HT-29 (cell line): Measurements from ENCODE around the gene WDR18. TPM values are rescaled to one million over a fixed set of nuclear protein-coding genes. Genes with fewer than 3 reads are reported as not detected.

Experiments
- DNase-seq: peaks from one replicate; pipeline ENCODE4 v3.0.0-alpha.2; 2015; ENCODE audit warnings: low spot score
- total RNA-seq: library from RNA; depleted of rRNA; stranded (reverse); fragments of >200 nt; shearing (Covaris generic); gene quantifications from 2 replicates; pipeline ENCODE4 v1.2.3, GENCODE V29; 2014

WDR18 gene
- total RNA-seq, 1 experiment from 2014 or later, result 186 TPM

DNA sequence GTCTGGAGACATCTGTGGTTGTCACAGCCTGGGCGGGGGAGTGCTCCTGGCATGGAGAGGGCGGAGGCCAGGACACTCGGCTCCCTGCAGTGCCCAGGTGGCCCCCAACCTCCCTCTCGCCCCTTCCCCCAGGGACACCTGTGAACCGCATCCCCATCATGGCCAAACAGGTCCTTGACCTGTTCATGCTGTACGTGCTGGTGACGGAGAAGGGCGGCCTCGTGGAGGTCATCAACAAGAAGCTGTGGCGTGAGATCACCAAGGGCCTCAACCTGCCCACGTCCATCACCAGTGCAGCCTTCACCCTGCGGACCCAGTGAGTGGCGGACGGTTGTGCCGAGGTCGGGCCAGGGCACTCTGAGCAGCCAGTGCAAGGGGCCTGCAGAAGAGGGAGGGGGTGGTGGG is 20.0 kb upstream of the WDR18 start:
- no peak for DNase-seq

DNA sequence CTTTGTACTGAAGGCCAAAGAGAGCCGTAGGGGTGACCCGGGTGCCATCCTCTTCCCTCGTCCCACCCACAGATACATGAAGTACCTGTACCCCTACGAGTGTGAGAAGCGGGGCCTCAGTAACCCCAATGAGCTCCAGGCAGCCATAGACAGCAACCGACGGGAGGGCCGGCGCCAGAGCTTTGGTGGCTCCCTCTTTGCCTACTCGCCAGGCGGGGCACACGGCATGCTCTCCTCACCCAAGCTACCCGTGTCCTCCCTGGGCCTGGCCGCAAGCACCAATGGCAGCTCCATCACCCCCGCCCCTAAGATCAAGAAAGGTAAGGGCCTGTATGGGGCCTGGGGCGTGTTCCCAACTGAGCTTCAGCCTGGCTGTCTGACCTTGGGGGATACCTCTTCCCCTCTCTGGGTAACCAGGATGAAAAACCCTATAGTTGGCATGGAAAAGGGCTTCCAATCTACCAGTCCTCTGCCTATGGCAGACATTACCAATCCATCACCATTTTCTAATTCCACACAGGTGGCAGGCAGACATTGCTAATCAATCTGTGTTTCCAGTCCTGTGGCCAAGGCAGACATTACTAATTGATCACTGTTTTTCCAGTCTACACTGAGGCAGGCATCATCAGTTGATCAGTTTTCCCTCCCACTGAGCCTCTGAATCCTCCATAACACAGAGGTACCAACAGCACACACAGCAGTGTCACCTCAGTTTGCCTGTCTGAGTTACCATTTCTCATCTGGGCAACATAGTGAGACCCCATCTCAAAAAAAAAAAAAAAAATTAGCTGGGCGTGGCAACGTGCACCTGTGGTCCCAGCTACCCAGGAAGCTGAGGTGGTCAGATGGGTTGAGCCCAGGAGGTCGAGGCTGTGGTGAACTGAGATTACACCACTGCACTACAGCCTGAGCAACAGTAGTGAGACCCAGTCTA is 19.1 kb upstream of the WDR18 start:
- DNase-seq, result no peak

DNA sequence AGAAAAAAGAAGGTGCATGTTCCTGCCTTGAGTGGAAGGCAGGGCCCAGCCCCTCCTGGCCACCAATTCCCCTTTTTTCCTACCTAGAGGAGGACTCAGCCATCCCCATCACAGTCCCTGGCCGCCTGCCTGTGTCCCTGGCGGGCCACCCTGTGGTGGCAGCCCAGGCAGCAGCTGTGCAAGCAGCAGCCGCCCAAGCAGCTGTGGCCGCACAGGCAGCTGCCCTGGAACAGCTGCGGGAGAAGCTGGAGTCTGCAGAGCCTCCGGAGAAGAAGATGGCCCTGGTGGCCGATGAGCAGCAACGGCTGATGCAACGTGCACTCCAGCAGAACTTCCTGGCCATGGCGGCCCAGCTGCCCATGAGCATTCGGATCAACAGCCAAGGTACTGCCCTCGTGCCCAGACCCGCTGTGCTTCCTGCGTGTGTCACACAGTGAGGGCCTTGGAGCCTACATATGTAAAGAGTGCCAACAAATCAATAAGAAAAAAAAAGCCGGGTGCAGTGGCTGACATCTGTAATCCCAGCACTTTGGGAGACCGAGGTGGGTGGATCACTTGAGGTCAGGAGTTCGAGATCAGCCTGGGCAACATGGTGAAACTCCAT is 17.6 kb upstream of the WDR18 start:
- DNase-seq, result no peak

DNA sequence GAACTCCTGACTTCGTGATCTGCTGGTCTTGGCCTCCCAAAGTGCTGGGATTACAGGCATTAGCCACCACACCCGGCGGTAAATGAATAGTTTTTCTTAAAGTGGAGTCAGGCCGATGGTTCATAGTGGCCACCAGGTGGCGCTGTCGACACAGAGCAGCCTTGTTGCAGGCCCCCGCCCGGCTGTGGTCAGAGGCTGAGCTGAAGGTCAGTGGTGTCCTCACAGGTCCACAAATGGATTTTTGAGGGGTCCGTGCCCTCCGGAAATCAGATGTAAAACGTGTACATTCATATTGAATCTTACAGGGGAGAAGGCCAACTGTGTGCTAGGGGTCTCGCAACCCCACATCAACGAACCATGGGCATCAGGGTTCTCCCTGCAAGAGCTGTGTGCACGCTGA is 13.4 kb upstream of the WDR18 start:
- DNase-seq, result no peak

DNA sequence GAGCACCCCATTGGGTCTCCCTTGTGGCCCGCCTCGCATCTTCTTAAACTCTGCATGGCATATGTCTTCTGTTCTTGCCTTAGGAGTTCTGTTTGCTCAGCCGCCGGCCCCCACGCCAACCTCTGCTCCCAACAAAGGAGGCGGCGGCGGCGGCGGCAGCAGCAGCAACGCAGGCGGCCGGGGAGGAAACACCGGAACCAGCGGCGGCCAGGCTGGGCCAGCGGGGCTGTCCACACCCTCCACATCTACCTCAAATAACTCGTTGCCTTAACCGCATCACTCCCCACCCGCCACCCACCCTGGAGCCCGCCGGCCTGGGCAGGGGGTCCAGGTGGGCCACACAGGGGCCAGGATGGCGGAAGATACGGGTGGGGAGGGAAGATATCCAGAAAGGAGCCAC is 12.3 kb upstream of the WDR18 start:
- DNase-seq, result no peak

DNA sequence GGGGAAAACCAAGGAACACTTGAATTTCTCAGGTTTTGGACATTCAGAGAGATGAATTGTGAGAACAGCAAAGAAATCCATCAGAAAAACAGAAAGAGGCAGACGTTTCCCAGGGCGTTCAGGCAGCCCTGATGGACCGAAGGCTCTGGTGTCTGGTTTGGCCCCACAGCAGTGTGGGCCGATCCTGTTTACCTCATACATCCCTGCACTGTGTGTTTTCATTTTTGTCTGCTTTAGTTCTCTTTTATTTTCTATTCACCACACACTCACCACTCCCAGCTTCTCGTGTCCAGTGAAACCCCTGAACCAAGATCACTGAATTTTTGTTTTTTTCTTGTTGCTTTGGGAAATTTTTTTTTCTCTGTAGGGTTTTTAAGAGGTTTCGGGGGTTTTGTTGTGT is 11.9 kb upstream of the WDR18 start:
- DNase-seq, result no peak

DNA sequence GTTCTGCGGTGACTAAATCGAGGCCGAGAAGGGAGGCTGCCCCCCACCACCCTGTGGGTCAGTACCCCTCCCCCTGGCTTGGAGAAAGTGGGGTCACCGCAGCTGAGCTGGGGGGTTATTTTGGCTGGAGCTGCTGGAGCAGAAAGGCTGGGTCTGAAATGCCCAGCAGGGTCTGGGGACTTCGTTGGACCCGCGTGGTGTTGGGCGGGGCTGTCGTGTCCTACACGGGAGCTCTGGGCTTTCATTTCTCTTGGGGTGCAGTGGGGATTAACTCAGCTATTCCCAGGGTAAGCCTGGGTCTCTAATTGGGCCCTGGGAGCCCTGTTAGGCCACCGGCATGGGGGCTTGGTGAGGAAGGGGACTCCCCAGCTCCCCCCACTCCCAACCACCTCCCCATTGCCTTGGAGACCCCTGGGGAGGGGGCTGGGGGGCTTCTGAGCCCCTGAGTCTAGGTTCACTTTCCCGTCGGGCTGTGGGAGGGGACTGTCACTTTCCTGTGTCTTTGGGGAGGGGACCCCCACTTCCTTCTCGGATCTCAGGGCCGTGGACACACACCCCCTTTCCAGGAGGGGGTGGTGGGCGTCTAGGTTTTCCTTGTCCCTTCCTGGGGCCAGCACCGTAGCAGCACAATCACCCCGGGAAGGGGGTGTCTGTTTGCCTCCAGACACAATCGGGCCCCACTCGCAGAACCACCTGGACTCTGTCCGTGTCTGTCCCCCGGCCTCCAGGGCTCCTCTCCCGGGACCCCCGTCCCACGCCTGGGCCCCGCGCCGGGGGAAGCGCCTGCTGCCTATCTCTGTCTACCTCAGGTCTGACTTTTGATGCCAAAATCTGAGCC is 10.2 kb upstream of the WDR18 start:
- no peak for DNase-seq

DNA sequence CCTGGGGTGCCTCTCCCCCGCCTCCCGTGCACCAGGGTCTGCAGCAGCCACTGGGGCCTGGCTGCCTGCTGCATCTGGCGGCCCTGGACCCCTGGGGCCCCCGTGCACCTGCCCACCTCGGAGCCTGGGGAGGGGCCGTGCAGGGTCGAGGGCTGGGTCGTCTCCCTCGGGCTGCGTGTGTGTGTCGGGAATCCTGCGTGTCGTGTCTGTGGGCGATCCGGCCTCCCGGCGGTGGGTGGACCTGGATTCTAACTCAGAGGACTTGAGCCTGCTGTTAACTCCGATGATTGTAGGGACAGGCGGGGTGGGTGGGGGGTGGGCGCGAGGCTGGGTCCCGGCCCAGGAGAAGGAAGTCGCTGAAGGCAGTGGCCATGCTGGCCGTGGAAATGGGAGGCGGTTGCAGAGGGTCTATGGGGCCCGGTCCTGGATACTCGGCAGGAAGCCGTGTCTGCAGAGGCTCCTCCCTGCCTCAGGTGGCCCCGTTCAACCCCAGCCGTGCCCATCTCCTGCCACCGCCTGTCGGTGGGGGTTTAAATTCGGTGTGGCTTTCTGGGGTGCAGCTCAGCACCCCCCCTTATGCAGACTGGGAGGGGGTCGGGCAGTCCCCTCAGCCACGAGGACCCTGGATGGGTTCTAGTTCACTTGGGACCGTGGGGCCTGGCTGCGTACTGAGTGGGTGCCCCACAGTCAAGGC is 9.4 kb upstream of the WDR18 start:
- DNase-seq, result no peak

DNA sequence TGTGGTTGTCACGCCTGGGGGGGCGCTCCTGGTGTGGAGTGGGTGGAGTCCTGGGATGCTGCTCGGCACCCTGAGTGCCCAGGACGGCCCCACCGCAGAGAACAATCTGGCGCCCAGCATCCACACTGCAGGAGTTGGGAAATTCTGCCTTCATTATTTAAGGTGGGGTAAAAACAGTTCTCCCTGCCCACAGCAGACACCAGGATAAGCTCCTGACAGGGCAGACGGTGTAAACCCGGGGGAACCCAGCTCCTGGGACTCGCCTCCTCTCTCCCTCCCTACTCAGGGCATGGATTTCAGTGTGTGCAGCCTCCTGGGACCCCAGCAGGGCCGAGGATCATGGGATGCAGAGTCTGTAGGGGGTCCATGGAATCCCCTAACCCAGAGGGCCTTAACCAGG is 7.7 kb upstream of the WDR18 start:
- no peak for DNase-seq

DNA sequence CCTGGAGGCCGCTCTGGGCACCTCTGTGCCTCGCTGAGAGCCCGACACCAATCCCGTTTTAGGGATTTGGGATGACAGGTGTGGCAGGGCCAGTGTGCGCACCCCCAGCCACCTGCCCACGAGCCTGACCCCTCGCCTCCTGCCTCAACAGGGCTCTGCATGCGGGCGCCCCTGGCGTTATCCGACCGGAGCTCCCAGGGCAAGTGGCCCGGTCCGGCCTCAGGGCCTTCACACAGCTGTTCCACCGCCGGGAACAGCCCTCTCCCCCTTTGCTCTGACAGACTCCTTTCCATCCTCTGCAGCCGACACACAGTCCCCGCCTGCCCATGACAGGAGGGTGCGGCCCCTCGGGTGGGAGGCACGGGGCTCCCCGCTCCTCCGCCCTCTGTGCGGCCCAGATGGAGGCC is 7.1 kb upstream of the WDR18 start:
- no peak for DNase-seq

DNA sequence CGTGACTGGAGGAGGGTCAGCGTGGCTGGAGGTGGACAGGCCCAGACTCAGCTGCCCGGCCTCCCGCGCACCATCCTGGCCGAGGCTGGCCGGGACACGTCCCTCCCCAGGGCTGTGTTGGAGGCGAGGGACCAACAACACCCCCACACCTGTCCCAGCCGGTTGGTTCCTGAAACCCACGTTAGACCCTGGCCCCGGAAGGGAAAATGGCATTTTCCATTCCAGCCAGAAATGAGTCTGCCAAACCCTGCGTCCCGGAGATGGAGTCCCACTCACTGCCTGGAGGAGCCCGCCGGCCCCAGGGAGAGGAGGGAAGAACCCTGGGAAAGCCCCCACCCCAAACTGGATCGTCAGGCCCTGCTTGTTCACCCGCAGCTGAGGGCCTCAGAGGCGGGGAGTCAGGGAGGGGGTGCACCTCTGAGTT is 4.8 kb upstream of the WDR18 start:
- no peak for DNase-seq

DNA sequence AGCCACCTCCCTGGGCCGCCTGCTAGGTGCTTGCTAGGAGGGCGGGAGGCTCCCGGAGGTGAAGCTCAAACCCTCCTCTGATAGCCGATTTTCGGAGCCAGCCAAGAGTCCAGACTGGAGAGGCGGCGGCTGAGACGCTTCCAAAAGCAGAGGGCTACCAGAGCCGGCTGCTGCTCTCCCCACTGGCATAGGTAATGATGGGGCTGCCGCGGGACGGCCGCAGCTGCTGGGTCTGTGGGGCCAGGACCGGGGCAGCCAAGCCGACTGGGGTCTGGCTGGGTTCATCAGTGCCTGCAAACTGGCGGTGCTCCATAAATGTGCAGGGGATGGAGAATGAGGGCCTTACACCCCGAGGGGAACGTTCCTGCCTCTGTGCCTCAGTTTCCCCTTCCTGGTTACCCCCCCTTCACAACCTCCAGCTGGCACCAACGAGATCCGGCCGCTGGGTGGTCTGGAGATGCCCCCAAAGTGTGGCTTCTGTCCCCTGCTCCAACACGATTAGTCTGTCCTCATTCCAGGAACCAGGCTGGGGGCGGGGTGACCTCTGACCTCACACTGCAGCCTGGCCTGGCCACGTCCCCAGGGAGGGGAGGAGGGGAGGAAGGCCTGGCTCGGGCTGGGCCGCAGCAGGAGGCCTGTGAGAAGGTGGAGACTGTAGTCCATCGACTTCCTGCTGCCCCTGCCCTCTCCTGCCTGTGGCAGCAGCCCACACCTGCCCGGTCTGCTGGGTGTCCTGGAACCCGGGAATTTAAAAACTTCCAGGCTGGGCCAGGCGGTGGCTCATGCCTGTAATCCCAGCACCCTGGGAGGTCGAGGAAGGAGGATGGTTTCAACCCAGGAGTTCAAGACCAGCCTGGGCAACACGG is 3.8 kb upstream of the WDR18 start:
- DNase-seq, result no peak

DNA sequence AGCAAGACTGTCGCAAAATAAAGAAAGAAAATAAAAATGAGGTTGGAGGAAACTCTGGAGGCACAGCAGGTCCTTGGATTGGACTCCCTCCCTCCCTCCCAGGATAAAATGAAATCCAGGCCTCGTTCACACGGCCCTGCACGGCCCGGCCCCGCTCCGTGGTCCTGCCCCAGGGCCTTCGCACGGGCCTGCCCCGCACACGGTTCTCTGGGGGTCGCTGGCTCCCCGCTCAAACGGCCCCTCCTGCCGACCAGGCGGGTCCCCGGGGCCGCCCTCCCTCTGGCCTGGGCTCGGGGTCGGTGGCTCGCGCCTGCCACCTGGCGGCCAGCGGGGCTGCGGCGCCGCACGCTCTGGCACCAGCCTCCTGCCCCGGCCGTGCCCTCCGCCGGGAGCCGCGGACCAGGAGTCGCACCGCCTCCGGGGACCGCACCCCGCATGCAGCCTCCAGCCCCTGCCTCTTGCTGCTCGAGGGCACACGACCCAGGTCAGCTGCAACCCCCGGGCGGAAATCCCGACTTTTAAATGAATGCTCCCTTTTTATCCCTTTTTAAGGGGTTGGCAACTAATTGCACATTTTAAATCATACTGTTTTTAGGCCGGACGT is 1.5 kb upstream of the WDR18 start:
- peak; percentile 56 for DNase-seq

DNA sequence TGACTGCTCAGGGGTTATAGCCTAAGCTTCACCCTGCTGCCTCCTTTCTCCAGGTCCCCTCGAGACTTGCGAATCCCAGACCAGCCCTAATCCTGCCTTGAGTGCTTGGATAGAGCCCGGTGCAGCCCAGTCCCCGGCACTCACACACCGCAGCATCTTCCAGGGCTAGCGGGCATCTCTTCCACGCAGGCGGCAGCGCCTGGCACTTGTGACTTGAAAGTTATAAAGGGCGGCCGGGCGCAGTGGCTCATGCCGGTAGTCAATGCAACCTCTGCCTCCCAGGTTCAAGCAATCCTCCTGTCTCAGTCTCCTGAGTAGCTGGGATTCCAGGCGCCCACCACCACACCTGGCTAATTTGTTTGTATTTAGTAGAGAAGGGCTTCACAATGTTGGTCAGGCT is 1.9 kb downstream of the WDR18 start:
- no peak for DNase-seq

DNA sequence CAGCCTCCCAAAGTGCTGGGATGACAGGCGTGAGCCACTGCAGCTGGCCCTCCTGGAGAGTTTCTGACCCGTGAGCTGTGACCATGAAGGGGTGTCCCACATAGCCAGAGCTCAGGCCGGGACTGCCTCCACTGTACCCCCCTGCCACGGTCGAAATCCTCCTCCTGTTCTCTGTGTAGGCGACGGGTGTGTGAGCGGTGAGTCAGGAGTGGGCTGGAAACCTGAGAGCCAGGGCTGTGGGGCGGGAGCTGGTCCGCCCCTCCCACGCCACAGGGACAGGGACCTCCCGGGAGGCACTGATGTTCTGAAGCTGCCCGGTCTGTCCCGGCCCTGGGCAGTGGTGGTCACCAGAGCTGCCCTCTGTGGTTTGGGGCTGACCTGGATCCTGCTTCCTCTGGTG is 3.9 kb downstream of the WDR18 start:
- DNase-seq, result no peak

DNA sequence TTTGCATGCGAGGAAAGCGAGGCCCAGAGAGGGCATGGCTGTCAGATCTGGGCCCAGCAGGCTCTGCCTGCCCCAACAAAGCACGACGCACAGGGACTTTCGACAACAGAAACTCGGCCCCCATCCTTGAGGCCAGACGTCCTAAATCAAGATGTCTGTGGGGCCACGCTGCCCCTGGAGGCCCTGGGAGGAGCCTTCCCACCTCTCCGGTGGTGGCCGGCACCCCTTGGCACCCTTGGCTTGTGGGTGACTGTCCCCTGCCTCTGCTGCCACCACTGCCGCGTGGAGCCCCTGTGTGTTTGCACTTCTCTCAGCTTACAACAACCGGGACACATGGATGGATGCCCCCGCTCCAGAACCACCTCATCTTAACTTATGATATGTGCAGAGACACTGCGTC is 4.4 kb downstream of the WDR18 start:
- no peak for DNase-seq

DNA sequence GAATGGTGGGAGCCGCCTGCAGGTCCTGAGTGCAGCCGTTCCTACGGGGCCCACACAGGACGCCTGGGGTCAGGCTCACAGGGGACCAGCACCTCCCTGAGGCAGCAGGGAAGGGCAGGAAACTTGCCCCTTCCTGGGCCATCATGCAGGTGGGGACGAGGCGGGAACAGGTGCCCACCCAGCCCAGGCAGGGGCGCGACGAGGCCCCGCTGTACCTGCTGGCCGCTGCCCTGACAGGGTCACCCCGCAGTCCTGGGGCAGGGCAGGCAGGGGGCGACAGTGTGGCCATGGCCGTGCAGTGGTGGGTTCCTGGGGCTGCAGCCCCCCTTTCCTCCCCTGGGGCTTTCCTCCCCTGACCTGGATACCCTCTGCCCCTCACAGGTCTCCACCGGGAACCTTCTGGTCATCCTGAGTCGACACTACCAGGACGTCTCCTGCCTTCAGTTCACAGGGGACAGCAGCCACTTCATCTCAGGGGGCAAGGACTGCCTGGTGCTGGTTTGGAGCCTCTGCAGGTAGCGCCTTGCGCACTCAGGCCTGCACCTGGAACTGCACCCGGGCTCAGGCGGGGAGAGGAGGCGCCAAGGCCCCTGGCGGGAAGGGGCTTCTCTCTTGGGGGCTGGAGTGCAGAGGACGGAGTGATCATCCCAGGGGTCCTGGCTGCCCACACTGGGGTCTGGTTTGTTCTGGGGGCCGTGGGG is 5.4 kb downstream of the WDR18 start:
- no peak for DNase-seq

DNA sequence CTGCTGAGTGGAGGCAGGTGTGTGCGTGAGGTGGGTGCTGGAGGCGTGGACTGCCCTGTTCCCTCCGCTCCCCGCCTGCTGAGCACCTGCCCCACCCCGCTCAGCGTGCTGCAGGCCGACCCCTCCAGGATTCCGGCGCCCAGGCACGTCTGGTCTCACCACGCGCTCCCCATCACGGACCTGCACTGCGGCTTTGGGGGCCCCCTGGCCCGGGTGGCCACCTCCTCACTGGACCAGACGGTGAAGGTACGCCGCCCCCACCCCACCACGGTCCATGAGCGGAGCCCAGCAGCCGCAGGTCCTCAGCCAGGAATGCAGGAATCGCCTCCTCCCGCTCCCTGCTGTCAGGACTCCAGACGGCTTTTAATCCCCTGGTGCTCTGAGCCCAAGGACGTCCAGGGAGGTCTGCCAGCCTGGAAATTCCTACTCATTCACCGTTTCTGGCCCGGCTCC is 6.0 kb downstream of the WDR18 start:
- no peak for DNase-seq

DNA sequence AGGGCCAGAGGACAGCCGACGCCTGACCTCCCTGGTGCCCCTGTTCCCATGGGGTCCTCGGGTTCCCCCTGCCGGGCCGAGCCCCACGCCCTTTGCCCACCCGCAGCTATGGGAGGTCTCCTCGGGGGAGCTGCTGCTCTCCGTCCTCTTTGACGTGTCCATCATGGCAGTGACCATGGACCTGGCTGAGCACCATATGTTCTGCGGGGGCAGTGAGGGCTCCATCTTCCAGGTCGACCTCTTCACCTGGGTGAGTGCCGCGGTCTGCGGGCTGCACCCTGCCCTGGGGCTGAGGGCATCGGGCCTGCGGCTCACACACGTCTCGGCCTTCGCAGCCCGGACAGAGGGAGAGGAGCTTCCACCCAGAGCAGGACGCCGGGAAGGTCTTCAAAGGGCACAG is 6.6 kb downstream of the WDR18 start:
- DNase-seq, result no peak
